Stimulated activated naive CD8-positive, alpha-beta T cell treated with anti-CD3 and anti-CD28 coated beads, Interleukin-15, Interleukin-2, amounts not matched to agents 100 U/mL and 50 U/mL, for 24 hours (primary cell): Measurements from ENCODE around the gene CAGE1.
"Not testable (repeated sequence)": the region's sequence is repeated elsewhere in the genome, so short reads cannot be mapped to it uniquely, and the experiment has no call there.

Experiments used
- ATAC-seq: fragments of 150-1000 bp; cut with Tn5 transposase; one replicate; pipeline ENCODE4 v1.10.0; 2021
- DNase-seq: peaks from one replicate; pipeline ENCODE4 v3.0.0; 2021

Gene CAGE1

GRCh38 chr6:7338031-7338430 lies 51.5 kb downstream of the CAGE1 start:
- ATAC-seq (no peak), DNase-seq (no peak)

GRCh38 chr6:7335519-7335918 lies 54.0 kb downstream of the CAGE1 start:
- ATAC-seq (no peak), DNase-seq (no peak)

- no peak for ATAC-seq
- no peak for DNase-seq
Observed at GRCh38 chr6:7334685-7335084, 54.9 kb downstream of the CAGE1 start.

GRCh38 chr6:7332090-7332745 lies 57.3 kb downstream of the CAGE1 start:
- no peak for ATAC-seq
- no peak for DNase-seq

- no peak for DNase-seq
- ATAC-seq, result no peak
Observed at GRCh38 chr6:7331452-7331851, 58.1 kb downstream of the CAGE1 start.

- ATAC-seq, result no peak
- no peak for DNase-seq
Observed at GRCh38 chr6:7328243-7328642, 61.3 kb downstream of the CAGE1 start.

GRCh38 chr6:7325750-7326149 lies 63.8 kb downstream of the CAGE1 start:
- DNase-seq, result no peak
- ATAC-seq, result no peak

GRCh38 chr6:7324520-7324919 lies 65.0 kb downstream of the CAGE1 start:
- no peak for DNase-seq
- ATAC-seq, result no peak

- no peak for DNase-seq
- no peak for ATAC-seq
Observed at GRCh38 chr6:7323074-7323473, 66.5 kb downstream of the CAGE1 start.

- ATAC-seq, DNase-seq: not testable (repeated sequence)
Observed at GRCh38 chr6:7321866-7322265, 67.7 kb downstream of the CAGE1 start.

GRCh38 chr6:7319406-7319805 lies 70.1 kb downstream of the CAGE1 start:
- not testable (repeated sequence) for ATAC-seq, DNase-seq

GRCh38 chr6:7317538-7317937 lies 72.0 kb downstream of the CAGE1 start:
- no peak for ATAC-seq

GRCh38 chr6:7316658-7317533 lies 72.6 kb downstream of the CAGE1 start:
- ATAC-seq (no peak), DNase-seq (no peak)

More at GRCh38 chr6:7317538-7317937, 72.0 kb downstream of the CAGE1 start:
- DNase-seq, result no peak

- DNase-seq (no peak), ATAC-seq (no peak)
Observed at GRCh38 chr6:7315948-7316365, 73.6 kb downstream of the CAGE1 start.

GRCh38 chr6:7315087-7315947 lies 74.2 kb downstream of the CAGE1 start:
- ATAC-seq, DNase-seq: not testable (repeated sequence)

- ATAC-seq (no peak), DNase-seq (no peak)
Observed at GRCh38 chr6:7314414-7314813, 75.1 kb downstream of the CAGE1 start.

- DNase-seq, result peak; percentile 6
- no peak for ATAC-seq
Observed at GRCh38 chr6:7313505-7314165, 75.9 kb downstream of the CAGE1 start.

- ATAC-seq, result peak; percentile 99
- DNase-seq, result peak; percentile 97
Observed at GRCh38 chr6:7312616-7313504, 76.7 kb downstream of the CAGE1 start, which contains the start of gene SSR1. TSS of gene SSR1 (minus strand) at chr6:7313199. CDS start at chr6:7313120, 79 bp downstream.

GRCh38 chr6:7311917-7312615 lies 77.5 kb downstream of the CAGE1 start:
- DNase-seq (no peak), ATAC-seq (no peak)

- no peak for DNase-seq
- no peak for ATAC-seq
Observed at GRCh38 chr6:7311176-7311575, 78.4 kb downstream of the CAGE1 start.
